Activated T-cell treated with anti-CD3 and anti-CD28 coated beads for 48 hours (primary cell): ENCODE results near the gene C1QTNF6.

ENCODE experiments used
- DNase-seq: peaks from one replicate; pipeline ENCODE4 v3.0.0-alpha.2; 2020; ENCODE audit warnings: low read depth

The C1QTNF6 gene

GRCh38 chr22:37223965-37224551, 36.0 kb upstream of the C1QTNF6 start:
- no peak for DNase-seq

- no peak for DNase-seq
Measured at GRCh38 chr22:37222440-37222971, 34.5 kb upstream of the C1QTNF6 start.

GRCh38 chr22:37221424-37222333, 33.6 kb upstream of the C1QTNF6 start:
- DNase-seq: no peak

- no peak for DNase-seq
Measured at GRCh38 chr22:37220543-37220981, 32.5 kb upstream of the C1QTNF6 start.

GRCh38 chr22:37219533-37219932, 31.5 kb upstream of the C1QTNF6 start:
- DNase-seq: no peak

GRCh38 chr22:37218771-37219411, 30.8 kb upstream of the C1QTNF6 start:
- DNase-seq: no peak

GRCh38 chr22:37218399-37218770, 30.3 kb upstream of the C1QTNF6 start:
- no peak for DNase-seq

- DNase-seq: no peak
Measured at GRCh38 chr22:37215890-37216289, 27.8 kb upstream of the C1QTNF6 start.

- no peak for DNase-seq
Measured at GRCh38 chr22:37214731-37215030, 26.6 kb upstream of the C1QTNF6 start.

GRCh38 chr22:37213941-37214730, 26.1 kb upstream of the C1QTNF6 start:
- no peak for DNase-seq

- DNase-seq: no peak
Measured at GRCh38 chr22:37213218-37213855, 25.3 kb upstream of the C1QTNF6 start.

- DNase-seq: no peak
Measured at GRCh38 chr22:37212174-37212906, 24.3 kb upstream of the C1QTNF6 start, which contains the start of gene SSTR3. SSTR3 (minus strand) TSS chr22:37212477; CDS start chr22:37207803, 4,674 bp downstream.

- DNase-seq: no peak
Measured at GRCh38 chr22:37211866-37212173, 23.8 kb upstream of the C1QTNF6 start.

- DNase-seq: no peak
Measured at GRCh38 chr22:37211075-37211865, 23.2 kb upstream of the C1QTNF6 start.

GRCh38 chr22:37210041-37210803, 22.2 kb upstream of the C1QTNF6 start:
- no peak for DNase-seq

- DNase-seq: no peak
Measured at GRCh38 chr22:37209140-37209845, 21.2 kb upstream of the C1QTNF6 start.

GRCh38 chr22:37208401-37209139, 20.5 kb upstream of the C1QTNF6 start:
- DNase-seq: no peak

- DNase-seq: no peak
Measured at GRCh38 chr22:37207981-37208380, 19.9 kb upstream of the C1QTNF6 start.
